HCT116 (cell line): ENCODE results near the gene LNPK. TPM values are rescaled to one million over a fixed set of nuclear protein-coding genes. Genes with fewer than 3 reads are reported as not detected.

Experiments
- ATAC-seq: fragments of 200-7000 bp; cut with Tn5 transposase; 2 replicates; pipeline ENCODE4 v1.9.1; 2020; ENCODE audit warnings: mild to moderate bottlenecking, moderate library complexity
- BruUV-seq: library from RNA; stranded (reverse); fragments of 400-500 nt; replicated peaks from 2 replicates; lab custom pipeline; 2021; lab: Mats Ljungman, UMichigan
- CTCF ChIA-PET: fragments of 300-600 bp; sonication (Branson Sonifier 250); formaldehyde crosslinking; loops from one replicate; lab custom pipeline; 2021; ENCODE audit warnings: antibody characterized with exemption; lab: Charles Lee
- POLR2A ChIA-PET: fragments of 300-600, 350-600 bp; sonication (Branson Sonifier 250); formaldehyde crosslinking; loops from one replicate; lab custom pipeline; 2021; ENCODE audit warnings: antibody characterized with exemption; lab: Charles Lee
- RAD21 ChIA-PET, 2 experiments: fragments of 300-600 bp; sonication (Branson Sonifier 250); formaldehyde crosslinking; loops; one replicate each; lab custom pipeline; 2023; ENCODE audit warnings: low total read pairs in 2 of 2; ENCODE audit not compliant: uncharacterized antibody in 2 of 2, unreplicated experiment in 2 of 2, low non-redundant PET in 1 of 2; lab: Charles Lee
- DNase-seq: peaks from one replicate; pipeline ENCODE4 v3.0.0-alpha.2; 2010; ENCODE audit warnings: low read depth, low spot score
- H2AFZ ChIP-seq: fragments of 200-600 bp; shearing (Covaris generic), sonication (generic); 2 replicates; pipeline ENCODE4 v1.6.1; 2017; ENCODE audit warnings: low read depth, mixed run types, mixed read lengths, antibody characterized with exemption, low read length; ENCODE audit not compliant: poor library complexity, severe bottlenecking
- H3K27ac ChIP-seq: 2 replicates; pipeline ENCODE4 v1.5.1; 2012; ENCODE audit warnings: low read depth, low read length
- H3K27me3 ChIP-seq: fragments of 200-600 bp; sonication (generic); 2 replicates; pipeline ENCODE4 v1.6.1; 2016; ENCODE audit warnings: mixed run types, low read length, mixed read lengths; ENCODE audit not compliant: insufficient read depth
- H3K36me3 ChIP-seq, 2 experiments: fragments of 200-500 bp in 1 of 2; fragments of 200-600 bp in 1 of 2; sonication (Bioruptor generic) in 1 of 2; sonication (generic) in 1 of 2; 2 replicates each; pipeline versions ENCODE4 v1.5.1 to v1.6.1; 2014 to 2016; ENCODE audit warnings: low read length in 2 of 2, inconsistent platforms in 1 of 2, mixed read lengths in 1 of 2, mixed run types in 1 of 2; ENCODE audit not compliant: insufficient read depth in 2 of 2, control insufficient read depth in 1 of 2
- H3K4me1 ChIP-seq, 2 experiments: fragments of 200-600 bp in 1 of 2; sonication (generic) in 1 of 2; 2 replicates each; pipeline versions ENCODE4 v1.5.1 to v1.6.1; 2012 to 2017; ENCODE audit warnings: low read length in 2 of 2, inconsistent platforms in 1 of 2, mild to moderate bottlenecking in 1 of 2, mixed read lengths in 1 of 2, mixed run types in 1 of 2, moderate library complexity in 1 of 2; ENCODE audit not compliant: insufficient read depth in 2 of 2, control insufficient read depth in 1 of 2
- H3K4me2 ChIP-seq: fragments of 200-600 bp; sonication (generic); 2 replicates; pipeline ENCODE4 v1.6.1; 2017; ENCODE audit warnings: mixed run types, low read length, mixed read lengths
- H3K4me3 ChIP-seq, 2 experiments: fragments of 200-600 bp in 1 of 2; sonication (generic) in 1 of 2; replicated peaks in 1 of 2; 2 replicates each; pipeline ENCODE4 v1.5.1; 2011 to 2016; ENCODE audit warnings: low read length in 2 of 2, control low read depth in 1 of 2, low read depth in 1 of 2, mild to moderate bottlenecking in 1 of 2, mixed read lengths in 1 of 2, mixed run types in 1 of 2
- H3K79me2 ChIP-seq: fragments of 200-600 bp; sonication (generic); 2 replicates; pipeline ENCODE4 v1.6.1; 2017; ENCODE audit warnings: mild to moderate bottlenecking, mixed run types, low read length, moderate library complexity, mixed read lengths; ENCODE audit not compliant: insufficient read depth
- H3K9ac ChIP-seq: fragments of 200-600 bp; sonication (generic); 2 replicates; pipeline ENCODE4 v1.6.1; 2016; ENCODE audit warnings: low read length, mixed read lengths
- H3K9me2 ChIP-seq: fragments of 200-600 bp; sonication (generic), shearing (Covaris generic); 2 replicates; pipeline ENCODE4 v1.6.1; 2017; ENCODE audit warnings: mixed run types, mild to moderate bottlenecking, moderate library complexity; ENCODE audit not compliant: insufficient read depth
- H3K9me3 ChIP-seq, 2 experiments: fragments of 200-500 bp in 1 of 2; fragments of 200-600 bp in 1 of 2; sonication (Bioruptor generic) in 1 of 2; sonication (generic) in 1 of 2; 2 replicates each; pipeline ENCODE4 v1.6.1; 2014 to 2017; ENCODE audit warnings: low read length in 2 of 2, mixed read lengths in 2 of 2, inconsistent platforms in 1 of 2, low read depth in 1 of 2, mild to moderate bottlenecking in 1 of 2, mixed run types in 1 of 2, moderate library complexity in 1 of 2; ENCODE audit not compliant: control insufficient read depth in 1 of 2, insufficient read depth in 1 of 2
- H4K20me1 ChIP-seq: fragments of 200-600 bp; sonication (generic), shearing (Covaris generic); 2 replicates; pipeline ENCODE4 v1.6.1; 2017; ENCODE audit warnings: mixed run types, mild to moderate bottlenecking, moderate library complexity; ENCODE audit not compliant: insufficient read depth
- CBX3 ChIP-seq: IDR thresholded peaks from 2 replicates; pipeline ENCODE4 v1.6.1; 2012; ENCODE audit warnings: low read depth
- CEBPB ChIP-seq: IDR thresholded peaks from 2 replicates; pipeline ENCODE4 v1.6.1; 2012; ENCODE audit warnings: low read depth
- EGR1 ChIP-seq: IDR thresholded peaks from 2 replicates; pipeline ENCODE4 v1.6.1; 2012; ENCODE audit warnings: low read depth
- ELF1 ChIP-seq: IDR thresholded peaks from 2 replicates; pipeline ENCODE4 v1.6.1; 2012; ENCODE audit warnings: low read depth, borderline replicate concordance
- FOSL1 ChIP-seq: IDR thresholded peaks from 2 replicates; pipeline ENCODE4 v1.6.1; 2012; ENCODE audit warnings: low read depth
- SRF ChIP-seq: IDR thresholded peaks from 2 replicates; pipeline ENCODE4 v1.6.1; 2012; ENCODE audit warnings: low read depth
- TCF7L2 ChIP-seq: IDR thresholded peaks from 2 replicates; pipeline ENCODE4 v1.7.0; 2011; ENCODE audit warnings: borderline replicate concordance, inconsistent platforms; ENCODE audit not compliant: insufficient read depth, insufficient read length; ENCODE audit errors: extremely low read depth
- YY1 ChIP-seq: IDR thresholded peaks from 2 replicates; pipeline ENCODE4 v1.6.1; 2011; ENCODE audit warnings: low read length, low read depth, moderate library complexity, mild to moderate bottlenecking; ENCODE audit not compliant: insufficient replicate concordance; ENCODE audit errors: extremely low read depth
- intact Hi-C: fragments of 100-400 bp; cut with micrococcal nuclease; formaldehyde crosslinking; loops from 2 replicates; pipeline ENCODE4 v1.10.0; 2022
- total RNA-seq: library from RNA; stranded (reverse); gene quantifications from one replicate; pipeline ENCODE4 v1.2.1, GENCODE V29; 2021; ENCODE audit not compliant: unreplicated experiment
- TF ChIP-seq, protein P1 (sequence below), 3 experiments: fragments of 200-600 bp in 1 of 3; sonication (generic) in 1 of 3; IDR thresholded peaks in 2 of 3; conservative IDR thresholded peaks in 1 of 3; 2 replicates each; pipeline ENCODE4 v1.5.1; 2012 to 2017; ENCODE audit warnings: low read depth in 2 of 3, low read length in 2 of 3, antibody characterized with exemption in 1 of 3, borderline replicate concordance in 1 of 3, control low read depth in 1 of 3, mild to moderate bottlenecking in 1 of 3, mixed read lengths in 1 of 3, mixed run types in 1 of 3, moderate library complexity in 1 of 3; ENCODE audit not compliant: insufficient read depth in 1 of 3
- TF ChIP-seq, protein P2 (sequence below): IDR thresholded peaks from 2 replicates; pipeline ENCODE4 v1.6.1; 2012

The LNPK gene
- total RNA-seq, 1 experiment from 2014 or later: 22.3 TPM

DNA sequence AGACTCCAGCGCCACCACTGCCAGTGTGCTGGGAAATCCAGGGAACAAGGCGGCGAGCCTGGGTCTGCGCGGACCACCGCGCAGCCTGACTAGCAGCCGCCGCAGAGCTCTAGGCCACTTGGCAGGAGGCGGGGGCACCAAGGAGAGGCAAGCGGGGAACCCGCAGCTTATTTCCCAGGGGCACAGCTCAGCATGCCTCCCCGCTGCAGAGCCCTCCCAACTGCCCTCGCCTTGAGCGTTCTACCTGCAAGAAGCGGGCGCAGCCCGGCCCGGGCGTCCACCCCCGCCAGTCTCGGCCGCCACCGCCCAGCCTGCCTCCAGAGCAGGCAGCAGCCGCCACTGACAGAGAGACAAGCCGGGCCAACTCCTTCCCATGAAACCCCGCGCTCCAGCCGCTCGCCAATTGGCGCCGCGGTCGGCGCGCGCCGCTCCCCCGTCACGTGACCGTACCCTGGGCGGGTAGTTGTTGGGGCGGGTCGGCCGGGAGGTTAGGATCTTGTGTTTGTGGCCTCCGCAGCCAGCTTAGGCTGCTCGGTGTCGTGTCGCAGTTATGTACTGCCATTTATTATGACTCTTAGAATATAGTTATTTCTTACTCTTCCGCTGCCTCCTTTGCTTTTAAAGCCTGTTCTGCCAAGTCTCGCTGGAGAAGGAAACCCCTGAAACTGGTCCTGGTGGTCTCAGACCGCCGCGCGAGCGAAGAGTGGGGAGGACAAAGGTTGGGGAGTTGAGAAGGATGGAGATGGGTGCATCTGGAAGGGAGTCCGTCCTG lies at the start of gene LNPK (continued):
- TF ChIP-seq, protein P1, sequence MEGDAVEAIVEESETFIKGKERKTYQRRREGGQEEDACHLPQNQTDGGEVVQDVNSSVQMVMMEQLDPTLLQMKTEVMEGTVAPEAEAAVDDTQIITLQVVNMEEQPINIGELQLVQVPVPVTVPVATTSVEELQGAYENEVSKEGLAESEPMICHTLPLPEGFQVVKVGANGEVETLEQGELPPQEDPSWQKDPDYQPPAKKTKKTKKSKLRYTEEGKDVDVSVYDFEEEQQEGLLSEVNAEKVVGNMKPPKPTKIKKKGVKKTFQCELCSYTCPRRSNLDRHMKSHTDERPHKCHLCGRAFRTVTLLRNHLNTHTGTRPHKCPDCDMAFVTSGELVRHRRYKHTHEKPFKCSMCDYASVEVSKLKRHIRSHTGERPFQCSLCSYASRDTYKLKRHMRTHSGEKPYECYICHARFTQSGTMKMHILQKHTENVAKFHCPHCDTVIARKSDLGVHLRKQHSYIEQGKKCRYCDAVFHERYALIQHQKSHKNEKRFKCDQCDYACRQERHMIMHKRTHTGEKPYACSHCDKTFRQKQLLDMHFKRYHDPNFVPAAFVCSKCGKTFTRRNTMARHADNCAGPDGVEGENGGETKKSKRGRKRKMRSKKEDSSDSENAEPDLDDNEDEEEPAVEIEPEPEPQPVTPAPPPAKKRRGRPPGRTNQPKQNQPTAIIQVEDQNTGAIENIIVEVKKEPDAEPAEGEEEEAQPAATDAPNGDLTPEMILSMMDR (IDR thresholded peaks at IDR 0.05 in 2 of 3, conservative IDR thresholded peaks at IDR 0.05 in 1 of 3; ENCODE audit: borderline replicate concordance in 1 of 3, insufficient read depth in 1 of 3, low read depth in 2 of 3, low read length in 2 of 3): no peak
- TF ChIP-seq, protein P2, sequence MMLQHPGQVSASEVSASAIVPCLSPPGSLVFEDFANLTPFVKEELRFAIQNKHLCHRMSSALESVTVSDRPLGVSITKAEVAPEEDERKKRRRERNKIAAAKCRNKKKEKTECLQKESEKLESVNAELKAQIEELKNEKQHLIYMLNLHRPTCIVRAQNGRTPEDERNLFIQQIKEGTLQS: no peak
- no peak for TF ChIP-seq CEBPB
- no peak for TF ChIP-seq TCF7L2
- no peak for TF ChIP-seq EGR1
- TF ChIP-seq FOSL1: no peak
- no peak for TF ChIP-seq SRF
- peak; percentile 47; the same call in 1 of the 2 replicates for TF ChIP-seq CBX3
- TF ChIP-seq, all 23 proteins: peak for 7

- ChIA-PET CTCF (no interaction called here), RAD21 (no interaction called here), POLR2A (no interaction called here)
- Histone ChIP-seq H3K9me2 (no peaks in the 10 kb centered on the region), H3K27ac (no peak overlapping the region), H2AFZ (no peak overlapping the region), H3K4me2 (no peak overlapping the region), H3K27me3 (no peaks in the 10 kb centered on the region), H3K9ac (no peak overlapping the region), H3K4me3 (no peak overlapping the region), H3K9me3 (no peaks in the 10 kb centered on the region), H3K79me2 (no peaks in the 10 kb centered on the region), H3K36me3 (no peaks in the 10 kb centered on the region), H4K20me1 (no peaks in the 10 kb centered on the region), H3K4me1 (no peaks in the 10 kb centered on the region)
- BruUV-seq: no TSS peak
- ATAC-seq: no peak
- TF ChIP-seq YY1: no peak
- TF ChIP-seq, protein P2: no peak
- TF ChIP-seq ELF1: no peak
- no peak for TF ChIP-seq EGR1
- TF ChIP-seq, protein P1 (IDR thresholded peaks at IDR 0.05 in 2 of 3, conservative IDR thresholded peaks at IDR 0.05 in 1 of 3; ENCODE audit: borderline replicate concordance in 1 of 3, insufficient read depth in 1 of 3, low read depth in 2 of 3, low read length in 2 of 3): no peak
- intact Hi-C loops: no loop called here
- no peak for DNase-seq
Observed at GRCh38 chr2:176039375-176039774, 37.3 kb upstream of the LNPK start.
